ENCODE data around the gene PPP1R10. TPM values are rescaled to one million over a fixed set of nuclear protein-coding genes. Genes with fewer than 3 reads are reported as not detected.

PPP1R10 gene
- total and polyA plus RNA-seq, 4 donors, result 21.5 to 73.4 (median 29.5) TPM

GRCh38 chr6:30613251-30614043 lies 3.6 kb downstream of the PPP1R10 start:
- Histone ChIP-seq H3K27ac (ENCODE audit: low read depth in 1 of 2, low read length in 1 of 2) (peak overlapping the region in 1 of 2 donors; percentile 29), H3K27me3 (ENCODE audit: control insufficient read depth in 3 of 3, insufficient read depth in 3 of 3, low read length in 2 of 3) (no peaks in the 10 kb centered on the region), H3K4me3 (no peak overlapping the region), H3K9me3 (ENCODE audit: control insufficient read depth in 4 of 4, insufficient read depth in 3 of 4, low read length in 3 of 4) (no peaks in the 10 kb centered on the region), H3K36me3 (ENCODE audit: control insufficient read depth in 4 of 4, insufficient read depth in 4 of 4, low read length in 4 of 4) (peaks cover 14 to 30% (median 21%) of the 10 kb centered on the region in 4 donors), H3K9ac (ENCODE audit: insufficient read depth in 1 of 2, low read length in 2 of 2) (peak overlapping the region in 1 of 2 donors; percentile 100), H3K4me1 (ENCODE audit: control insufficient read depth in 5 of 5, insufficient read depth in 5 of 5, low read length in 5 of 5) (peaks cover 0 to 36% (median 22%) of the 10 kb centered on the region in 5 donors)
- DNase-seq (peak in 1 of 3 donors; percentile 18), ATAC-seq (ENCODE audit: insufficient read depth, low FRiP score) (no peak)
- no peak for TF ChIP-seq CTCF (IDR thresholded peaks at IDR 0.05; ENCODE audit: control extremely low read depth, extremely low read depth)

- ATAC-seq (ENCODE audit: insufficient read depth, low FRiP score) (no peak), DNase-seq (peak in 2 of 3 donors; percentile 47 to 58)
- Histone ChIP-seq H3K9ac (ENCODE audit: insufficient read depth in 1 of 2, low read length in 2 of 2) (no peak overlapping the region), H3K36me3 (ENCODE audit: control insufficient read depth in 4 of 4, insufficient read depth in 4 of 4, low read length in 4 of 4) (peaks cover 16 to 33% (median 25%) of the 10 kb centered on the region in 4 donors), H3K4me1 (ENCODE audit: control insufficient read depth in 5 of 5, insufficient read depth in 5 of 5, low read length in 5 of 5) (peaks cover 0 to 32% (median 20%) of the 10 kb centered on the region in 5 donors), H3K4me3 (no peak overlapping the region), H3K27ac (ENCODE audit: low read depth in 1 of 2, low read length in 1 of 2) (peak overlapping the region in 1 of 2 donors; percentile 26), H3K27me3 (ENCODE audit: control insufficient read depth in 3 of 3, insufficient read depth in 3 of 3, low read length in 2 of 3) (no peaks in the 10 kb centered on the region), H3K9me3 (ENCODE audit: control insufficient read depth in 4 of 4, insufficient read depth in 3 of 4, low read length in 3 of 4) (no peaks in the 10 kb centered on the region)
- WGBS, 2 donors, result 41 to 67% methylated on average over 6 of the region's 6 CpGs
- no peak for TF ChIP-seq CTCF (IDR thresholded peaks at IDR 0.05; ENCODE audit: control extremely low read depth, extremely low read depth)
Observed at GRCh38 chr6:30612687-30613248, 4.3 kb downstream of the PPP1R10 start.

- no peaks in the 10 kb centered on the region for H3K9me3 ChIP-seq (ENCODE audit: control insufficient read depth in 4 of 4, insufficient read depth in 3 of 4, low read length in 3 of 4)
- 51 to 76% methylated on average over 1 of the region's 1 CpG for WGBS, 2 donors
- H3K27ac ChIP-seq (ENCODE audit: low read depth in 1 of 2, low read length in 1 of 2), result no peak overlapping the region
- DNase-seq (peak in 2 of 3 donors; percentile 43 to 49), ATAC-seq (ENCODE audit: insufficient read depth, low FRiP score) (no peak)
- H3K9ac ChIP-seq (ENCODE audit: insufficient read depth in 1 of 2, low read length in 2 of 2), result peak overlapping the region in 1 of 2 donors; percentile 8
- peaks cover 18 to 37% (median 27%) of the 10 kb centered on the region in 4 donors for H3K36me3 ChIP-seq (ENCODE audit: control insufficient read depth in 4 of 4, insufficient read depth in 4 of 4, low read length in 4 of 4)
- no peaks in the 10 kb centered on the region for H3K27me3 ChIP-seq (ENCODE audit: control insufficient read depth in 3 of 3, insufficient read depth in 3 of 3, low read length in 2 of 3)
- peaks cover 0 to 32% (median 20%) of the 10 kb centered on the region in 5 donors for H3K4me1 ChIP-seq (ENCODE audit: control insufficient read depth in 5 of 5, insufficient read depth in 5 of 5, low read length in 5 of 5)
- no peak for TF ChIP-seq CTCF (IDR thresholded peaks at IDR 0.05; ENCODE audit: control extremely low read depth, extremely low read depth)
- H3K4me3 ChIP-seq, result no peak overlapping the region
Observed at GRCh38 chr6:30612213-30612612, 4.8 kb downstream of the PPP1R10 start.

Measured in lung (tissue), 12 donors.